ENCODE measurements around the gene LRRC4C. TPM values are rescaled to one million over a fixed set of nuclear protein-coding genes. Genes with fewer than 3 reads are reported as not detected.

LRRC4C gene
- total RNA-seq, 1 donor from 2014 or later = 14.0 TPM

GRCh38 chr11:41494716-41495115, 35.3 kb upstream of the LRRC4C start:
- H3K4me1 Mint-ChIP-seq (ENCODE audit: unreplicated experiment) = peaks cover 13% of the 10 kb centered on the region
- H3K27me3 Mint-ChIP-seq = peaks cover 2% of the 10 kb centered on the region
- H3K4me3 Mint-ChIP-seq = no peak overlapping the region
- peaks cover 2% of the 10 kb centered on the region for H3K36me3 Mint-ChIP-seq
- no peak for DNase-seq (ENCODE audit: extremely low spot score, unreplicated experiment)
- H3K9me3 Mint-ChIP-seq = peaks cover 7% of the 10 kb centered on the region
- TF ChIP-seq CTCF (conservative IDR thresholded peaks at IDR 0.05) = no peak
- no peak overlapping the region for H3K27ac Mint-ChIP-seq

DNA sequence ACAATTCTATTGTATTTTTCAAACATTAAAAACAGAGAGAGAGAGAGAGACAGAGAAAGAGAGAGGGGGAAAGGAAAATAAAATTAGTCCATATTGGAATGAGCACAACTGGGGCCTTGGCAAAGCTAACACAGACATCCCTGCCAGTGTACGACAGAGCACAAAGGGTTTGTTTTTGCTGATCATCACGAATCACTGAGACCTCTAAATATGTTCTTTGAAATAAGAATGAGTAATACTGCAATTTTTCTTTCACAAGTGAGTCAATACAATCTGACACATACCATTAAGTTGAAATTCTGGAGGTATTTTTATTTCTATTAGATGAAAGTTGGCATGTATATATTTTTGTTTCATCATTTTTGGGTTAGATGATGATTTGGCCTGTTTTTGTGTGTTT, 27.0 kb upstream of the LRRC4C start:
- Mint-ChIP-seq H3K27ac (no peak overlapping the region), H3K9me3 (peaks cover 5% of the 10 kb centered on the region), H3K36me3 (no peaks in the 10 kb centered on the region), H3K4me3 (no peak overlapping the region), H3K4me1 (ENCODE audit: unreplicated experiment) (no peaks in the 10 kb centered on the region), H3K27me3 (no peaks in the 10 kb centered on the region)
- no peak for TF ChIP-seq CTCF (conservative IDR thresholded peaks at IDR 0.05)
- DNase-seq (ENCODE audit: extremely low spot score, unreplicated experiment) = no peak

GRCh38 chr11:41483956-41484355, 24.5 kb upstream of the LRRC4C start:
- Mint-ChIP-seq H3K36me3 (no peaks in the 10 kb centered on the region), H3K4me3 (no peak overlapping the region), H3K27me3 (no peaks in the 10 kb centered on the region), H3K4me1 (ENCODE audit: unreplicated experiment) (no peaks in the 10 kb centered on the region), H3K27ac (no peak overlapping the region), H3K9me3 (peaks cover 5% of the 10 kb centered on the region)
- TF ChIP-seq CTCF (conservative IDR thresholded peaks at IDR 0.05) = no peak
- DNase-seq (ENCODE audit: extremely low spot score, unreplicated experiment) = no peak

- Mint-ChIP-seq H3K36me3 (peaks cover 3% of the 10 kb centered on the region), H3K9me3 (peaks cover 13% of the 10 kb centered on the region), H3K27me3 (no peaks in the 10 kb centered on the region), H3K27ac (no peak overlapping the region), H3K4me1 (ENCODE audit: unreplicated experiment) (no peaks in the 10 kb centered on the region), H3K4me3 (no peak overlapping the region)
- TF ChIP-seq CTCF (conservative IDR thresholded peaks at IDR 0.05) = no peak
- no peak for DNase-seq (ENCODE audit: extremely low spot score, unreplicated experiment)
Observed at GRCh38 chr11:41479179-41479578, 19.7 kb upstream of the LRRC4C start.

DNA sequence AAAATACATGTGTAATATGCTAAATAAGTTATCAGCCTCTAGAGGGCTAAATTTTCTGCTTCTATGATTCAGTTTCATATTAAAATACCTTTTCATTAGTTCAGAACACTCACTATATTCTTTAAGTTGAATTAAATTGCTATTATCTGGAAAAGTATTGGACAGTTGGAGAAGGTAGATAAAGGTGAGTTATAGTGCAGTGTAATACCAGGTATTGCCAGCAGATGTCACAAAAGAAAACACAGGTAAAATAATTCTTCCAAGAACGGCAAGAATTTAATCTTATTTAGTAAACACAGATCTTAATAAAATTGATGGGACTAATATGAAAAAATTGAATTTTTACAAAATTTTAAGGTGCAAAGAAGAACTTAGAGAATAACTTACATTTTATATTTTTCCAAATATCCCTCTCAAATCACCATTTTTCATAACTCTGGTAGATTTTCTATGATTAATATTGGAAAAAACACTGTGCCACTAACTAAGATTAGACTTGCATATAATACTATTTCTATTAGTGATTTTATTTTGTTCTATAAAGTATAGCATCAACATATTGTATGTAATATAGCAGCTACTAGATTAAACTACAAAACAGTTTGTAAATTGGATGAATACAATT, 1.7 kb upstream of the LRRC4C start:
- Mint-ChIP-seq H3K4me3 (no peak overlapping the region), H3K27ac (no peak overlapping the region), H3K9me3 (no peaks in the 10 kb centered on the region), H3K4me1 (ENCODE audit: unreplicated experiment) (peaks cover 20% of the 10 kb centered on the region), H3K36me3 (no peaks in the 10 kb centered on the region), H3K27me3 (peaks cover 13% of the 10 kb centered on the region)
- peak; percentile 90 for TF ChIP-seq CTCF (conservative IDR thresholded peaks at IDR 0.05)
- no peak for DNase-seq (ENCODE audit: extremely low spot score, unreplicated experiment)

DNA sequence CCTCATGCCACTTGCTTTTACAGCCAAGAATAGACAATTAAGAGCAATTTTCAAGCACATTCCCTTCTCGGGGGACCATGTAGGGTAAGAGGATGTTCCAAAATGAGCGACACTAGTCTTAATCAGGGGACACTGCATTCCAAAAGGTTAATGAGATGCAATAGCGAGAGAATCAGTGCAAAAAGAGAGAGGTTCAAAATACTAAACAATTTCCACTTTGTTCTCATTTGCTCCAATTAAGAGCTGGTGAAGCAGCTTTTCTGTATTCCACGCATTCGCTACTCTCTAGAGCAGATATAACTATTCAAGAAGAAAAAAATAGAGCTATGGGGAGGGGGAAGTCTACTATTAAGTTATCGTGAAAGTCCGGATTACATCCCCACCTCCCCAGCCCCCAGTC, 811 bp downstream of the LRRC4C start:
- peak overlapping the region; percentile 78 for H3K4me3 Mint-ChIP-seq
- H3K9me3 Mint-ChIP-seq = no peaks in the 10 kb centered on the region
- no peaks in the 10 kb centered on the region for H3K36me3 Mint-ChIP-seq
- H3K27ac Mint-ChIP-seq = no peak overlapping the region
- TF ChIP-seq CTCF (conservative IDR thresholded peaks at IDR 0.05) = no peak
- peaks cover 23% of the 10 kb centered on the region for H3K4me1 Mint-ChIP-seq (ENCODE audit: unreplicated experiment)
- peaks cover 13% of the 10 kb centered on the region for H3K27me3 Mint-ChIP-seq
- DNase-seq (ENCODE audit: extremely low spot score, unreplicated experiment) = no peak
